Measurements from ENCODE around the gene ABCA8.
"Not testable (repeated sequence)": the region's sequence is repeated elsewhere in the genome, so short reads cannot be mapped to it uniquely, and the experiment has no call there.

ABCA8 gene

GRCh38 chr17:68865584-68865983 lies 89.6 kb downstream of the ABCA8 start:
- DNase-seq = no peak

GRCh38 chr17:68863091-68863652 lies 92.0 kb downstream of the ABCA8 start:
- no peak for DNase-seq

GRCh38 chr17:68861602-68862001 lies 93.6 kb downstream of the ABCA8 start:
- DNase-seq = no peak

GRCh38 chr17:68860941-68861340 lies 94.3 kb downstream of the ABCA8 start:
- no peak for DNase-seq

GRCh38 chr17:68854452-68854851 lies 100.7 kb downstream of the ABCA8 start:
- no peak for DNase-seq

- no peak for DNase-seq
These were observed 101.8 kb downstream of the ABCA8 start for GRCh38 chr17:68853439-68853838.

- DNase-seq = no peak
These were observed 102.2 kb downstream of the ABCA8 start for GRCh38 chr17:68853036-68853435.

- DNase-seq = no peak
These were observed 103.3 kb downstream of the ABCA8 start for GRCh38 chr17:68851890-68852289.

- no peak for DNase-seq
These were observed 104.3 kb downstream of the ABCA8 start for GRCh38 chr17:68850749-68851510.

GRCh38 chr17:68849673-68850610 lies 105.2 kb downstream of the ABCA8 start:
- DNase-seq = no peak

- DNase-seq = no peak
These were observed 107.5 kb downstream of the ABCA8 start for GRCh38 chr17:68847711-68848110.

GRCh38 chr17:68843522-68843921 lies 111.7 kb downstream of the ABCA8 start:
- no peak for DNase-seq

- no peak for DNase-seq
These were observed 115.1 kb downstream of the ABCA8 start for GRCh38 chr17:68840073-68840472.

GRCh38 chr17:68835071-68835470 lies 120.1 kb downstream of the ABCA8 start:
- no peak for DNase-seq

- no peak for DNase-seq
These were observed 120.8 kb downstream of the ABCA8 start for GRCh38 chr17:68834328-68834836.

GRCh38 chr17:68832109-68832802 lies 122.9 kb downstream of the ABCA8 start:
- no peak for DNase-seq

- no peak for DNase-seq
These were observed 124.0 kb downstream of the ABCA8 start for GRCh38 chr17:68831170-68831569.

- no peak for DNase-seq
These were observed 124.9 kb downstream of the ABCA8 start for GRCh38 chr17:68830313-68830712.

GRCh38 chr17:68829211-68829610 lies 126.0 kb downstream of the ABCA8 start:
- DNase-seq = no peak

- no peak for DNase-seq
These were observed 130.5 kb downstream of the ABCA8 start for GRCh38 chr17:68824707-68825106.

- not testable (repeated sequence) for DNase-seq
These were observed 131.0 kb downstream of the ABCA8 start for GRCh38 chr17:68824185-68824584.

GRCh38 chr17:68822719-68823289 lies 132.4 kb downstream of the ABCA8 start:
- no peak for DNase-seq

Measured in activated effector memory CD4-positive, alpha-beta T cell treated with anti-CD3 and anti-CD28 coated beads, Interleukin-2, amount 50 U/mL, for 16 hours (primary cell).